NOMO-1 treated with dmso at 0.1 percent for 144 hours (cell line): ENCODE data around the gene NT5DC4.

ENCODE experiments used
- DNase-seq: peaks from one replicate; lab custom pipeline; 2025; ENCODE audit not compliant: unreplicated experiment; lab: John Stamatoyannopoulos, UW

NT5DC4 gene

DNA sequence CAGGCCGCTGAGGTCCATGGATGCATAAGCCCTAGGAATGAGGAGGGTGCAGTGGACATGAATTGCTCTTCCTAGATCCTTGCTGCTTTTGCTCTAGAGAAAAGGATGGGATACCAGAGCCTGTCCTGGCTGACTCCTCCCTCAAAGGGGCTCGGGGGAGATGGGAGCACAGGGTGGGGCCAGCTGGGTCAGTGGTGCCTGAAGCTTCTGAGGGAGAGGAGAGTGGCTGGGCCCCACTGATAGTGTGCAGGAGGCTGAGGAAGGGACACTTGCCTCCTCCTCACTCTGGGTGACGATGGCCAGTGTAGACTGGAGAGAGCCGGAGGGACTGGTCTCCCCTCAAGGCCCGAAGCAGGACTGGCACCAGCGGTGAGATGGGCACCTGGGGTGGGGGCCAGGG lies at the start of gene NT5DC4:
TSS of gene NT5DC4 (plus strand) at position 236 of the 400 bp plus-strand sequence. CDS start at position 296, 60 bp downstream.
- DNase-seq, result no peak

DNA sequence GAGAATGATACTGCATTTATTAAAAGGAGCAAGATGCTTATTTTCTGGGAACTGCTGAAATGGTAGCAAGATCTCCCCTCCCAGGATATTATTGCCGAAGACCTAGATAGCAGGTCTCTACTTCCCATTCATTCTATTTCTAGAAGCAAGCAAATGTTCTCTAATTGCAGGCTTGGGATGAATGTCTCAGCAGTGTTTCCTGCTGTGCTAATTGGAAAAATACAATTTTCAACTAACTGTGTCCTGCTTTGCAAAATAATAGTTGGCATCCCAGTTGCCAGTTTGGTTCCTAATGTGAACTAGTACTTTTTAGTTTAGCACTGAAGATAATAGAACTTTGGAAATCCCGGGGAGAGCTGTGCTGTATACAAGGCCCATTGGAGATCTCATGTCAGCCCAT lies 49.0 kb upstream of the NT5DC4 start:
- no peak for DNase-seq

DNA sequence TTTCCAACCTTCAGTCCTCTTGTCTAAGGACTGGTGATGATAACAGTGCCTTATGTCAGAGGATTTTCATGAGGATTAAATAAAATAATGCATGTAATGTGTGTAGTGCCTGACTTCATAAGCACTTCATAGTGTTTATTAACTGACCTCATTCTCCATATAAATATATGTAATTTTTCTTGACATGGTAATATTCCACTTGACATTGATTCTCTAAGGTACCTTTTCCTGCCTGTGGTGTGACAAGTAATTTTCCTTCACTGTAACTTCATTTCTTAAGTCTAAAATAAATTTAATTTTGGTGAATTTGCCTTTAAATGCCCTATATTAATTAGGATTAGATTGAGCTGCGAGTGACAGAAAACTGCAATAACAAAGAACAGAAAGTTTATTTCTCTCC lies 47.8 kb upstream of the NT5DC4 start:
- no peak for DNase-seq

DNA sequence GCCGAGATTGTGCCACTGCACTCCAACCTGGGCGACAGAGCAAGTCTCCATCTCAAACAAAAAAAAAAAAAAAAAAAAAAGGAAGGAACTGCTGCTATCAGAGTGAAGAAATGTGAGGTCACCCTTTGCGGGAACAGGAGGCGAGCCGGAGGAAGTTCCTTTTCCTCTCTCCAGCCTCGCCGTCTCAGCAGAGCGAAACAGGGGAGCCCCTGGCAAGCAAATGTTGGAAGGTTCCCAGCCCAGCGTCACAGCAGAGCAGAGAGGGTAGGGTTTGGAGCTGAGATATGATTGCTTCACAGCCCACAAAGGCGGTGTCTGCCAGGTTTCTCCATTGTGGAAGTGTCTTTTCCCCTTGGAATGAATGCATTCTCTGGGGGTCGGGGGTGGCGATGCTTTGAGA lies 46.6 kb upstream of the NT5DC4 start:
- peak; percentile 81 for DNase-seq

DNA sequence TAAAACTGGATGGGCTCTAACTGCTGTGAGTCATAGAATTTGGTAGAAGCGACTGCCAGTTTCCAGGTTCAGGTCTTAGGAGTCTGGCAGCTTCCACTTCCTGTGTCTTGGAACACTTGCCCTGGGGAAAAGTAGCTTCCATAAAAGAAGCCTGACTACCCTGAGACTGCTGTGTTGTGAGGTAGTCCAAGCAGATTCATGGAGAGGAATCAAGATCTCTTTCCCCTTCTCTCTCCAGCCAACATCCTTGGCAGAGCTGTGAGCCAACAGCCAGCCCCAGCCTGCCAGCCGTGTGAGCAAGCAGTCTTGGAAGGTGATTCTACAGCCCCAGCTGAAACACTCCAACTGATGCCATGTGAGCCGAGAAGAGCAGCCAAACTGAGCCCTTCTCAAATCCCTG lies 41.3 kb upstream of the NT5DC4 start:
- DNase-seq, result no peak

DNA sequence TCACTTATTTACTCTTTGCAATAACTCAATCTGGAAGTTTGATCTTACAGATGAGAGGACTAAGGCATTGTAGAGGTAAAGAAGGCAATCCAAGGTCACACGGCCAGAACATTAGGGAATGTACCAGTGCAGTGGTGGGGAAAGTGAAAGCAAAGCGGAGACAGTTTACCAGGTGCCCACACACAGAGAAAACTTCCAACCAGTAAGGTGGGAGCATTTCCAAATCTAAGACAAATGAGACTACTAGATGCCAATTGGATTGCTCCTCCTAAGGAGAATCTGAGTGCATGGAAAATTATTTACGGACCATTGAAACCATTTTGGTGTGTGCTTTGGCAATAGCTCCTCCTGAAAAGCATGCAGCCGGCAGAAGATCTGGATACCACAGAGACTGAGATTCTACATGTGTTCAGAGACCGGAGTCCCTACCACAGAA lies 40.1 kb upstream of the NT5DC4 start:
- no peak for DNase-seq

DNA sequence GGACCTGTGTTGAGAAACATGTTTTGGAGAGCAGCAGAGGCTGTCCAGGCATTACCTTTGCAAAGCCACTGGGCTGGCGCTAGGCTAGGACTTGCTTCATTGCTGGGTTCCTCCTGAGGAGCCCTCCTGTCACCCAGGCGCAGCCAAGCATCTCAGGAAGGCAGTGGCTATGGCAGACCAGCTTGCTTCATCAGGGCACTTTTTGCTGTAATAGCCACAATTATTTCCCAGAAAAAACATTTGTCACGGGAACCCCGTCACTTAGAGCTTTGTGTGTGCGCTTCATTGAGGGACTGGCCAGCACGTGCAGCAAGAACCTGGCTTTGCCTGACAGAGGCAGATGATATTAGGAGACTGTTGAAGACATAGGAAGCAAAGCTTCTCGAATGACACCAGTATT lies 38.7 kb upstream of the NT5DC4 start:
- peak; percentile 64 for DNase-seq

DNA sequence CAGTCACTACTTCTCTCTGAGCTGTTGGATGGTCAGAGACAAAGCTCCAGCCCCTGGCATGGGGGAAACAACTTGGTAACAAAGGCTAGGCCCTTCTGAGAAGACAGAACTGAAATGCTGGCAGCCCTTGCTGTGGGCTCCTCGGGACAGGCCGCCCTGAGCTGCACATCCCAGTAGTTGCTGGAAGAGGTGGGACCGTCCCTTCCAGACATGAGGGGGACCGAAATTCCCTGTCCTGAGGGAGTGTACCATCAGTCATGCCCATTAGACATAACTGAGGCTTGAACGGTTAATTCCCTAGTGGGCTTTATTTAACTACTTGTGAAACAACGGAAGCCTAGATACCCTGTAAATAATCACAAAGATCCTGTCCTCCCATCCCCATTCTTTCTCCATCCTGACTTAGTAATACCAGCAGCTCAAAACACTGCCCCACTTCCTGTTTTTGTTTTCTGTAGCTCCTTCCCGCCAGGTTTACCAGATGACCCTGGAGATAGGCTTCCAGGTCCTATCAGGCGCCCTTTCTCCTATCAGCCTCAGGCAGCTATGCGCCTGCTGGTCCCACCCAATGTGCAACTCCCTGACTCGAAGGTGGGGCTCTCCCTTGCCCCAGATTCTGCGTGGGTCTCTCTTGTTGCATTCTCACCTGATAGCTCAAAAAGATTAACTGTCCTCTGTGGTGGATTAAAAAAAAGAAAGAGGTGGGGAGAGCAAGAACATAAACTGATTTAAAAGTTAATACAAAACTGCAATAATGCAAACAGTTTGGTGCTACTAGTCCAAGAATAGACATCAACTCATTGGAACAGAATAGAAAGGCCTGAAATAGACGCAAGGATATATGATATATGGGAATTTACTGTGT lies 37.0 kb upstream of the NT5DC4 start:
- no peak for DNase-seq

DNA sequence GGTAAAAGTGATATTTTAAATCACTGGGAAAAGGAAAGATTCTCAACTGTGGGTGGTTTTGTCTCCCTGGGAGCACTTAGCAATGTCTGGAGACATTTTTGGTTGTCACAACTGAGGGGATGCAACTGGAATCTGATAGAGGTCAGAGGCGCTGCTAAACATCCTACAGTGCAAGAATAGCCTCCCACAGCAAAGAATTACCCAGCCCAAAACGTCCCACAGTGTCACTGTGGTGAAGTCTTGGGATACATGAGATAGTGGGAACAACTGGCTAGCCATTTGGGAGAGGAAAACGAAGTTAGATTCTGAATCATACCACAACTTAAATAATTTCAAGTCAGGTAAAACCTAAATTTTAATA lies 36.4 kb upstream of the NT5DC4 start:
- DNase-seq, result no peak

DNA sequence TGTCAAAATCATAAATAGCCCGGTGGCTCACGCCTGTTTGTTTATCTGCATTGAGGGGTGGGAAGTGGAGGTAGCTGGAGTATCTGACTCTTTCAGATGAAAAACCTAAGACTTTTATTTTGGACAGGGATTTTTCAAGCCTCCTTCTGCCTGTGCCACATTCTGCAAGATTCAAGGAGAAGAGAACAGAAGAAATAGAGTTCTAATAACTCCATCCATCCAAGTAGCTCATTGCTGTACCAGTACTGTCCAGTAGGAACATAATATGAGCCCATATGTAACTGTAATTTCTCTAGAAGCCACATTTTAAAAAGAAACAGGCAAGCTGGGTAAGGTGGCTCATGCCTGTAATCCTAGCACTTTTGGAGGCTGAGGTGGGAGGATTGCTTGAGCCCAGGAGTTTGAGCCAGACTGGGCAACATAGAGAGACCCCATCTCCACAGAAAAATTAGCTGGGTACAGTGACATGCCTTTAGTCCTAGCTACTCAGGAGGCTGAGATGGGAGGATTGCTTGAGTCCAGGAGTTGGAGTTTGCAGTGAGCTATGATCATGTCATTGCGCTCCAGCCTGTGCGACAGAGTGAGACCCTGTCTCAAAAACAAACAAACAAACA lies 35.4 kb upstream of the NT5DC4 start:
- no peak for DNase-seq

DNA sequence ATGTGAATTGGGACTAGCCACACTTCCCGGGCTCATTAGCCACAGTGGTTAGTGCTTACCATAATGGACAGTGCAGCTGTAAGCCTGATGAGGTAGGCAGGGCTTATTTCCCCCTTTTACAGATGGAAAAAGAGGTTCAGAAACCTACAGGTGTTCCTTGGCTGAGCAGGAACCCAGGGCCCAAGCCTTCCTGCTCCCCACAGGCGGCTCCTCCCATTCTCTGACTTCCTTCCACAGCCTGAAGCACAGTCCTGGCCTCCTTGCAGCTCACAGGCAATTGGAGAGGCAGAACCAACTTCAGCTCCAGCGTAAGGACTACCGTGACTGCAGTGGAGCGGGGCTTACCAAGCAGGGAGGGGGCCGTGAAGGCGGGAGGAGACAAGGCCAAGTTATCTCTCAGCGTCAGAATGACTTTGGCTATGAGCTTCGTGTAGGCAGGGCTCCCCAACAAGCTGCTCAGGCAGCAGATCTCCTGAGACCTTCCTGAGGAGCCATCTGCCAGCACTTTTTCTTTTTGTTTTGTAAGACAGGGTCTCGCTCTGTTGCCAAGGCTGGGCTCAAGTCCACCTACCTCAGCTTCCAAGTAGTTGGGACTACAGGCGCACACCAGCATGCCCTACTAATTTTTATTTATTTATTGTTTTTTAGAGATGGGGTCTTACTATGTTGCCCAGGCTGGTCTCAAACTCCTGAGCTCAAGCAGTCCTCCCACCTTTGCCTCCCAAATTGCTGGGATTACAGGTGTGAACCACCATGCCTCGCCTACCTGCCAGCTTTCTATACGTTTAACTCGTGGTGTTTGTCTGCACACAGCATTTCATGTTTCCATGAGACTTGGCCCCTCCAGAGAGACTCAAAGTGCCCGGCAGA lies 34.2 kb upstream of the NT5DC4 start:
- no peak for DNase-seq

DNA sequence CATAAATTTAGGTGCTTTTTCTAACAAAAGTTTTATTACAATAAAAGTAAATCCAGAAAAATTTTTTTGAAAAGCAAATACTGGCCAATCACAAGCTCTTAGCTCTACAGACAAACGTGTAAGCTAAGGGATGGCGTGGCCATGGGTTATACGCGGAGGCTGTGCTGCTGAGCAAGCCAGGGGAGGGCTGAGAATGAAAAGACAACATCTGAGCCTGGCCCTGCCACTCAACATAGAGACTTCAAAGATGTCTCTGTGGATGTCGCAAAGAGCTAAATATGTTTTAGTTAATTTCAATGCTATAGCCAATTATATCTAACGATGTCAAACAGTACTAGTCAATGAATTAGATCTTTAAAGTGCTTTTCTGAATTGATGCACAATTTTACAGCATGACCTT lies 33.3 kb upstream of the NT5DC4 start:
- DNase-seq, result no peak

DNA sequence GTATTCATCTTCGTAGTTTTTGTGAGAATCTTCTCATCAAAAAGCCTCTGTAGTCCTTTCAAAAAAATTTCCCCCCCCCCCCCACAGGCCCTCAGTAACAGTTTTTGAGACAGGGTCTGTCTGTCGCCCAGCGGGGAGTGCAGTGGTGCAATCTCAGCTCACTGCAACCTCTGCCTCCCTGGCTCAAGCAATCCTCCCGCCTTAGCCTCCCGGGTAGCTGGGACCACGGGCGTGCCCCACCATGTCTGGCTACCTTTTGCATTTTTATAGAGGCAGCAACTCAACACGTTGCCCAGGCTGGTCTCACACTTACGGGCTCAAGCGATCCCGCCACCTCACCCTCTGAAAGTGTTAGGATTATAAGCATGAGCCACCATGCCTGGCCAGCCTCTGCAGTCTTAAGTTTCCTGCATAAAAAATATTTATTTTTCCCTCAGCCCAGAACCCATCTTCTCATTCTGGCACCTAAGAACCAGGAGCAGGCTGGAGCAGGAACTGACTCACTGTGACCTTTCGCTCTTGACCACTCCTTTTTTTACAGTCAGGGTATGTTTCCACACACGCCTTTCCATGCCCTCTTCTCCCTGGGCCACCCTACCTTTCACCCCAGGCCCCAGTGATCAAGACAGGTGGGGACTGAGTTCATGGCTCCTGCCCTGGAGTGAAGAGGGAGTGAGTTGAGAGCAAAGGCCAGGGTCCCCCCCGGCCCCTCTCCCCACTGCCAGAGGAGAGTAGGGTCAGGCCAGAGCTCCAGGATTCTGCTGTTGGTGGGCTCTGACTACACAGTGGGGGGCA lies 32.5 kb upstream of the NT5DC4 start:
- DNase-seq, result no peak

DNA sequence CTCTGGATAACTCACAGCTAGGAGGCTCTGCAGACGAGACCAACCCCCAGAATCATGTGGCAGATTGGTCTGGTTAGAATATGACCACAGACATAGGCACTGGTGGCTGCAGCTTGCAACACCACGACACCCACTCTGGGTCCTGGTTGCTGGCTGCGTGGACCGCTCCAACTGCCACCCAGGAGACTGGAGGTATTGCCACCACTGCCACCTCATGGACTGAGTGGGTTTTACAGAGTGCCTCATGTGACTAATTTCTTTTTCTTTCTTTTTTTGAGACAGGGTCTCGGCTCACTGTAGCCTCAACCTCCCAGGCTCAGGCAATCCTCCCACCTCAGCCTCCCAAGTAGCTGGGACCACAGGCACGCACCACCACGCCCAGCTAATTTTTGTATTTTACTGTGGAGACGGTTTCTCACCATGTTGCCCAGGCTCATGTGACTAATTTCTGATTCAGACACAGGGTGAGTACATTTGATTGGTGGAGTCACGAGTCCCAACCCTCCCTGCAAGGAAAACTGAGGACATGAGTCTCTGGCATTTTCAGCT lies 29.9 kb upstream of the NT5DC4 start:
- peak; percentile 51 for DNase-seq

DNA sequence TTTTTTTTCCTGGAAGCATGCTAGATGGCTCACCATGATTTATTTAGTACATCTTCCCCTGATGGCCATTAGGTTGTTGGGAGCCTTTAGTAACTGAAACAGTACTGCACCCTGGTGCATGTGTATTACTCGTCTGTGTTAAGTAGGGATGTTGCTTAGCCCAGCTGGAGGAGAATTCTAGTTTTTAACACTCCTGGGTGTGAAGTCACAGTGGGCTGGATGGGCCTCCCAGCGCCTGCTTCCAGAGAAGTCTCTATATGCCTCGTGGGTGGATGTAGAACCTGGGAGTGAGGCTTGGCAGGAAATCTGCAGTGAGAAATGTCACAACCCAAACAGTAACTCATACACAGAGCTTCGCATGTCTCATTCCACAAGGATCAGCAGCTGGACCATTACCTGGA lies 28.9 kb upstream of the NT5DC4 start:
- no peak for DNase-seq

DNA sequence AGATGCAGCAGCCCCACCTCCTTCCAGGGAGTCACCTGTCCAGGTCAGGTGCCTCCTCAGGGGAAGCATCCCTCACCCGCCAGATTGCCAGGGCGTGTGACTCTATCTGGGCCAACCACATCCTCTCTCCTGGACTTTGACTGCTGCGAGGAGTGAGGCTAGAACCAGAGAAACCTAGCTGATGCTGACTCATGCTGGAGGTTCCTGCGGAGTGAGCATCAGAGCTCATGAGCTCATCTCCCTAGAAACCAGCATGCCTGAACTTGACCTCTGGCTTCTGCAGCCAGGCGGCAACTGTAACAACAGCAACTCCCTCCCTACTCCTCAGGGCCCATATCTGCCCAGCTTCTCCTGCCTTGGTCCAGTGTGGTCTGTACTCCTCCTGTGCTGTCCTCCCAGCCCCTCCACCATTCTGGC lies 28.3 kb upstream of the NT5DC4 start:
- peak; percentile 90 for DNase-seq

DNA sequence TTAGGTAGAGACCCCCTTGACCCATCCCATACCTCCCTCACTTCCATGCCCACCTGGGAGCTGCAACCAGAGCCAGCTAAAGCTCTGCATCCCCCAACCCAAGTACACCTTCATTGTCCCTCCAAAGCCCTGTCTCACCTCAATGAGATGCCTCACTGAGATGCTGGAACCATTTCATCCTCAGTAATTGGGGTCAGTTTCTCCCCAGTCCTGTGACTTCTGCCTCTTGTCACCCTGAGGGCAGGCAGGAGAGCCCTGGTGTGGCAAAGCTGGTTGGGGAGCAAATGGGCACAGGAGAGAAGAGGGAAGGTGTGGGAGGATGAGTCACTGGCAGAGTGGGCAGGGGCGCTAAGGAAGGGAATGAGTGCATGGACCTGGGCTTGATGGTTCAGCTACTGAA lies 27.9 kb upstream of the NT5DC4 start:
- DNase-seq, result no peak

DNA sequence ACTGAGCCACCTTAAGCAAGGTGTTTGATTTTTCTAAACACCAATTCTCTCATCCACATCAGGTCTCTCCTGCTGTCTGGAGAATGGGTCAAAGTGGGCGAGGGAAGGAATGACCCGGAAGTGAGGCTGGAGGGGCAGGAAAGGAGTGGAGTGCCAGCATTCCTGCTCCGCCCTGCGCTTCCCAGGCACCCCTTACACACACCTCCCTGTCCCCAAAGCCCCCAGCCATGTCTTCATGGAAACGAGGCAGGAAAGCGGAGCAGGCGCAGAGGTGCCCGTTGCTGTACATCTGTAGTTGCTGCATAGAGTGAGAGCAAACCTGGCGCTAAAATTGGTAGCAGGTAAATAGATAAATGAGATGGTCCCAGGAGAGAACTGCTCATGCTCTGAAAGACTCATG lies 27.2 kb upstream of the NT5DC4 start:
- DNase-seq, result no peak

DNA sequence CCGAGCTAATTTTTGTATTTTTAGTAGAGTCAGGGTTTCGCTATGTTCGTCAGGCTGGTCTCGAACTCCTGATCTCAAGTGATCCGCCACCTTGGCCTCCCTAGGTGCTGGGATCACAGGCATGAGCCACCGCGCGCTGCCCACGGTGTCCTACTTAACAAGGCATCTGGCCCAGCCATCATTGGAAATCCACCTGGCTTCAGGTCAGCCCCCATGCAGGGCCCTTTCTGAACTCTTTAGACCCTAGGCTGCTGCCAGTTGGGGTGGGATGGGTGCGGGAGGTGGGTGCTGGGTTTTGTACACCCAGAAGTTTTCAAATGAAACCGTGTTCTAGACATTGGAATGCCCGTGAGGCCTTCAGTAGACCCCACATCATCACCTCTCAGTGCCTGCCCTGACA lies 26.6 kb upstream of the NT5DC4 start:
- DNase-seq, result no peak

DNA sequence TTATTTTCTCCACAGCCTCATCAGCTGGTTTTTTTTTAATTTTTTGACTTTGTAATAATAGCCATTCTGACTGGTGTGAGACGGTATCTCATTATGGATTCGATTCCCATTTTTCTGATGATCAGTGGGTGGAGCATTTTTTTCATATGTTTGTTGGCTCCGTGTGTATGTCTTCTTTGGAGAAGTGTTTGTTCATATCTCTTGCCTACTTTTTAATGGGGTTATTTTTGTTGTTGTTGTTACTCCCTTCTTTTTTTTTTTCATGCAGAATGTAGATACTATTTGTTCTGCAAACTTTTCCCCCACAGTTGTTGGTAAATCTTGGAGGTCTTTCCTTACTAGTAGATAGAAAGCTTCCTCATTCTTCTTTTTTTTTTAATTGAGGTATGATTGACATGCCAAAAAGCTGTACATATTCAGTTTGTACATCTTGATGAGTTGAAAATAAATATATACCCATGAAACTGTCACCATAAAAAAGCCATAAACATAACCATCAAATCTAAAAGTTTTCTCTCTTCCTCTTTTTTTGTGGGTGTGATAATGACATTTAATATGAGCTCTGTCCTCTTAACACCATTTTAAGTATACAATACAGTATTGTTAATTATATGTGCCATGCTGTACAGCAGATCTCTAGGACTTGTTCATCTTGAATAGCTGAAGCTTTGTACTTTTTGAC lies 21.8 kb upstream of the NT5DC4 start:
- DNase-seq, result peak; percentile 50
